K562 (cell line): ENCODE data around the gene WNK1. TPM values are rescaled to one million over a fixed set of nuclear protein-coding genes. Genes with fewer than 3 reads are reported as not detected.

Experiments
- ATAC-seq: fragments of 200-7000 bp; cut with Tn5 transposase; 3 replicates; pipeline ENCODE4 v1.9.1; 2020; ENCODE audit warnings: moderate library complexity
- BruUV-seq: library from RNA; stranded (reverse); fragments of 400-500 nt; replicated peaks from 2 replicates; lab custom pipeline; 2021; lab: Mats Ljungman, UMichigan
- CTCF ChIA-PET: fragments of 300-600 bp; formaldehyde crosslinking; extraction: SDS; loops from one replicate; lab custom pipeline; 2021; ENCODE audit warnings: low intra/inter-chr PET ratio; lab: Yijun Ruan, JAX
- POLR2A ChIA-PET: fragments of 300-600, 350-650 bp; sonication (Branson Sonifier 250); formaldehyde crosslinking; extraction: SDS; loops from one replicate; lab custom pipeline; 2021; ENCODE audit warnings: antibody characterized with exemption, inconsistent platforms; lab: Yijun Ruan, JAX
- DNase-seq, 4 experiments: peaks; one replicate each; pipeline versions ENCODE4 v3.0.0 to v3.0.0-alpha.2; 2011 to 2018; ENCODE audit warnings: low spot score in 3 of 4, mixed read lengths in 3 of 4; ENCODE audit errors: extremely low read depth in 1 of 4
- FAIRE-seq: peaks from 2 replicates; lab custom pipeline; 2011; peaks lifted over from hg19 to GRCh38; lab: Jason Lieb, UNC
- H2AFZ ChIP-seq: 2 replicates; pipeline ENCODE4 v1.6.0; 2011; ENCODE audit warnings: low read depth, low read length, control low read depth, inconsistent platforms
- H3K27ac ChIP-seq: fragments of 200-600 bp; 3 replicates; pipeline ENCODE4 v1.8.0; 2011; ENCODE audit warnings: low read depth, mild to moderate bottlenecking, control low read depth, inconsistent platforms, low read length, moderate library complexity, mixed read lengths; ENCODE audit errors: extremely low read depth
- H3K27me3 ChIP-seq, 2 experiments: fragments of 300-600 bp in 1 of 2; 2 replicates in 1 of 2; 3 replicates in 1 of 2; pipeline versions ENCODE4 v1.6.0 to v1.8.0; 2011; ENCODE audit warnings: inconsistent platforms in 2 of 2, low read length in 2 of 2, mild to moderate bottlenecking in 1 of 2, mixed read lengths in 1 of 2, moderate library complexity in 1 of 2; ENCODE audit not compliant: control insufficient read depth in 2 of 2, insufficient read depth in 2 of 2
- H3K36me3 ChIP-seq: fragments of 300-600 bp; 3 replicates; pipeline ENCODE4 v1.8.0; 2011; ENCODE audit warnings: mild to moderate bottlenecking, low read length, inconsistent platforms; ENCODE audit not compliant: control insufficient read depth, insufficient read depth
- H3K4me1 ChIP-seq, 2 experiments: fragments of 200-600 bp in 1 of 2; replicated peaks in 1 of 2; 2 replicates in 1 of 2; 3 replicates in 1 of 2; pipeline versions ENCODE4 v1.5.1 to v1.8.0; 2011; ENCODE audit warnings: inconsistent platforms in 2 of 2, low read length in 2 of 2, mild to moderate bottlenecking in 1 of 2, mixed read lengths in 1 of 2, moderate library complexity in 1 of 2; ENCODE audit not compliant: control insufficient read depth in 2 of 2, insufficient read depth in 2 of 2
- H3K4me2 ChIP-seq: 2 replicates; pipeline ENCODE4 v1.6.1; 2011; ENCODE audit warnings: low read length, control low read depth, inconsistent platforms, mixed read lengths; ENCODE audit not compliant: insufficient read depth
- H3K4me3 ChIP-seq: fragments of 200-600 bp; sonication (generic), shearing (Covaris generic); 2 replicates; pipeline ENCODE4 v1.5.1; 2016; ENCODE audit warnings: control low read depth, inconsistent platforms
- H3K79me2 ChIP-seq: fragments of 200-600 bp; 3 replicates; pipeline ENCODE4 v1.8.0; 2011; ENCODE audit warnings: low read length, inconsistent platforms; ENCODE audit not compliant: control insufficient read depth, insufficient read depth
- H3K9ac ChIP-seq, 2 experiments: 2 replicates each; pipeline versions ENCODE4 v1.6.0 to v1.6.1; 2011; ENCODE audit warnings: low read depth in 2 of 2, low read length in 2 of 2, control low read depth in 1 of 2, inconsistent platforms in 1 of 2, mild to moderate bottlenecking in 1 of 2, mixed read lengths in 1 of 2; ENCODE audit not compliant: insufficient read depth in 1 of 2
- H3K9me1 ChIP-seq: one replicate; pipeline ENCODE4 v1.6.0; 2011; ENCODE audit warnings: inconsistent platforms, mild to moderate bottlenecking, low read length, moderate library complexity; ENCODE audit not compliant: control insufficient read depth, insufficient read depth
- H3K9me3 ChIP-seq: replicated peaks from 2 replicates; pipeline ENCODE4 v1.5.1; 2011; ENCODE audit warnings: low read depth, low read length, inconsistent platforms; ENCODE audit not compliant: control insufficient read depth, insufficient read depth
- H4K20me1 ChIP-seq: replicated peaks from 2 replicates; pipeline ENCODE4 v1.6.1; 2011; ENCODE audit warnings: low read length, inconsistent platforms, mixed read lengths; ENCODE audit not compliant: control insufficient read depth, insufficient read depth
- ARNT ChIP-seq, 2 experiments: fragments of 450-650 bp; IDR thresholded peaks; 2 replicates each; pipeline ENCODE4 v1.6.1; 2016; ENCODE audit warnings: mild to moderate bottlenecking in 1 of 2
- GTF2E2 ChIP-seq: fragments of 200-800 bp; sonication (Bioruptor generic); IDR thresholded peaks from 2 replicates; pipeline ENCODE4 v1.6.1; 2016; ENCODE audit warnings: missing genetic modification characterization, missing compliant biosample characterization
- MYNN ChIP-seq, 2 experiments: sonication (generic); formaldehyde crosslinking in 1 of 2; IDR thresholded peaks; 2 replicates each; pipeline versions ENCODE4 v1.5.0 to v1.6.1; 2016 to 2020; ENCODE audit warnings: antibody characterized with exemption in 1 of 2, missing genetic modification reagents in 1 of 2
- SREBF2 ChIP-seq: sonication (generic); formaldehyde crosslinking; IDR thresholded peaks from 2 replicates; pipeline ENCODE4 v1.4.0; 2020; ENCODE audit warnings: mild to moderate bottlenecking, missing genetic modification reagents
- ZNF830 ChIP-seq: fragments of 250-450 bp; sonication (Bioruptor Pico); IDR thresholded peaks from 2 replicates; pipeline ENCODE4 v1.5.0; 2021; ENCODE audit warnings: mild to moderate bottlenecking
- WGBS: fragments of 100-300 bp; shearing (Covaris generic); methylation state at CpG from one replicate; pipeline ENCODE4 v1.1.6; 2016; ENCODE audit warnings: low coverage, mixed read lengths; ENCODE audit not compliant: insufficient coverage; ENCODE audit errors: missing lambda C conversion rate; 5-methylcytosine and 5-hydroxymethylcytosine counted together
- in situ Hi-C: fragments of 300-500 bp; cut with MboI; formaldehyde crosslinking; loops from 4 replicates; pipeline ENCODE4 v1.15.0; 2018; ENCODE audit warnings: inconsistent platforms, mixed read lengths
- intact Hi-C: fragments of 100-400 bp; cut with micrococcal nuclease; formaldehyde crosslinking; loops from 2 replicates; pipeline ENCODE4 v1.14.2; 2022
- polyA plus RNA-seq, 8 experiments: library from polyadenylated mRNA; depleted of rRNA in 4 of 8; stranded (reverse) in 5 of 8; unstranded in 3 of 8; fragments of >200 nt; fragmentation: Nextera tagmentation in 2 of 8; fragmentation: Illumina TruSeq in 1 of 8; extraction: Ambion mirVana in 2 of 8; extraction: Trizol in 1 of 8; gene quantifications; 2 replicates each; pipeline versions ENCODE4 v1.2.1 to v1.2.3, GENCODE V29; 2011 to 2014; ENCODE audit warnings: inconsistent platforms in 1 of 8, missing spikeins in 1 of 8
- total RNA-seq, 7 experiments: library from RNA; depleted of rRNA in 6 of 7; stranded (reverse); fragments of >200 nt in 6 of 7; fragmentation: Illumina TruSeq in 2 of 7; extraction: Trizol in 2 of 7; gene quantifications; 2 replicates each; pipeline versions ENCODE4 v1.2.1 to v1.2.3, GENCODE V29; 2011 to 2021; ENCODE audit warnings: low replicate concordance in 1 of 7
- TF ChIP-seq, protein P1 (sequence below), 3 experiments: fragments of 200-800 bp in 1 of 3; sonication (Bioruptor generic) in 1 of 3; sonication (generic) in 1 of 3; formaldehyde crosslinking in 1 of 3; IDR thresholded peaks; 2 replicates each; pipeline versions ENCODE4 v1.6.1 to v1.8.0; 2016 to 2022; ENCODE audit warnings: mild to moderate bottlenecking in 2 of 3, missing compliant biosample characterization in 2 of 3, missing genetic modification characterization in 2 of 3, missing genetic modification reagents in 1 of 3

The WNK1 gene
- total and polyA plus RNA-seq, 9 of the 15 experiments (the other 6 are each of a cell fraction or from before 2014, with no cell fraction given) = 4.3 to 73.9 (median 31.0) TPM

DNA sequence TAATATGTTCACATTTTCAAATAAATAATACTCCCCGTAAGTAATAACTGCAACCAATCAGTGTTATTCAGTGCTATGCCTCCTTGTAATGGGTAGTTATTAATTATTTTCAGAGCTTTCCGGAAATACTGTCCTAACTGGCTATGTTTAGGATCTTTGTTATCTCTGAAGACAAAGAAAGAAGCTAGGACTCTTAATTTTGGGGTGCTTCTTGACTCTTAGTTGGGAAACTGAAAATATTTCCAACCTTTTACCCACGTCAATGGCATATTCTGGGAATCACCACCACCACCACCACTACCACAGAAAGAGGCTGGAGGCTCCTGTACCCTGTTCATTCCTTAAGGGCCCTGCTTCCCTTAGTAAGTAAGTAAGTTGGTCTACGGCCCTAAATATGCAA is 158.0 kb downstream of the WNK1 start:
- H3K4me2 ChIP-seq = peak overlapping the region; percentile 24; the same call in 1 of the 2 replicates
- peaks cover 83% of the 10 kb centered on the region for H3K36me3 ChIP-seq
- peak overlapping the region; percentile 80 for H3K27ac ChIP-seq
- H3K9me3 ChIP-seq = no peaks in the 10 kb centered on the region
- no peak for FAIRE-seq
- ChIA-PET POLR2A (interaction anchor here (0.6 to 1.6 kb wide), 3 partner anchors 10 to 456 kb away, joined by 3 to 5 read pairs (median 3); partner anchors contain the start of gene RAD52), CTCF (no interaction called here)
- H3K27me3 ChIP-seq = no peaks in the 10 kb centered on the region
- no peak for TF ChIP-seq ARNT (IDR thresholded peaks at IDR 0.05)
- peak; percentile 95 for TF ChIP-seq MYNN (IDR thresholded peaks at IDR 0.05)
- TF ChIP-seq MYNN (CRISPR knock-in tag; IDR thresholded peaks at IDR 0.05) = no peak
- TF ChIP-seq, protein P1, sequence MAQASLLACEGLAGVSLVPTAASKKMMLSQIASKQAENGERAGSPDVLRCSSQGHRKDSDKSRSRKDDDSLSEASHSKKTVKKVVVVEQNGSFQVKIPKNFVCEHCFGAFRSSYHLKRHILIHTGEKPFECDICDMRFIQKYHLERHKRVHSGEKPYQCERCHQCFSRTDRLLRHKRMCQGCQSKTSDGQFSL (CRISPR knock-in tag; IDR thresholded peaks at IDR 0.05) = no peak
- TF ChIP-seq, protein P1 (tag; IDR thresholded peaks at IDR 0.05) = no peak
- no peak for TF ChIP-seq GTF2E2
- no peak for TF ChIP-seq SREBF2 (CRISPR knock-in tag)
- no peak for TF ChIP-seq ZNF830 (CRISPR knock-in tag)
- 39% methylated on average over 4 of the region's 4 CpGs for WGBS
- H3K79me2 ChIP-seq = peaks cover 8% of the 10 kb centered on the region; the same call in 2 of the 3 replicates
- peaks cover 8 to 23% of the 10 kb centered on the region in 2 experiments; a peak in 3 of 5 replicates for H3K4me1 ChIP-seq
- no peak for DNase-seq
- BruUV-seq = no TSS peak
- H4K20me1 ChIP-seq = no peaks in the 10 kb centered on the region
- no peak overlapping the region for H2AFZ ChIP-seq
- 0 out of 4 replicates have a peak overlapping the region, but pooled peaks of 1 of the 2 experiments have one; percentile 56 for H3K9ac ChIP-seq
- no peaks in the 10 kb centered on the region for H3K9me1 ChIP-seq
- peak; percentile 16; the same call in 2 of the 3 replicates for ATAC-seq
- in situ Hi-C loops (no loop called here), intact Hi-C loops (loop anchor here (5.0 kb wide), 1 partner anchor 37 kb away; the partner anchor contains the start of gene RAD52)
- H3K4me3 ChIP-seq = no peak overlapping the region
